GM15510 (cell line): ENCODE measurements around the gene FBN2.

Source experiments
- POLR2A ChIP-seq: IDR thresholded peaks from 3 replicates; pipeline ENCODE4 v1.6.1; 2011; ENCODE audit warnings: borderline replicate concordance; ENCODE audit not compliant: insufficient read length; ENCODE audit errors: extremely low read depth

The FBN2 gene

DNA sequence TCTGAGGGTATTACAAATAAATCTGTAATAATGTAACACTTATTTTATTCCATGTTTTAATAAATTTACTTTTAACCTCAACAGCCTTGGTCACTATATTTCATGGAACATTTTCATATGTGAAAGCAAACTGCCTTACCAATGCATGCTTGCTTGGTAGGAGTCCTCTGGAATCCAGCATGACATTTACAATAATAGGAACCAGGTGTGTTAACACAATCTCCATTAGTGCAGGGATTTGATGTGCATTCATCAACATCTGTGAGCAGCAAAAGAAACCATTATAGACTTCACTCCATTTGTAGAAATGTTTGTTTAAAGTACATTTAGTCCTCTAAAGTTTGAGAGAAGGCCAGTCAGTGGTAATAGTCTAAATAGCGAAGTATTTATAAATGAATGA lies 159.4 kb downstream of the FBN2 start:
- no peak for TF ChIP-seq POLR2A

DNA sequence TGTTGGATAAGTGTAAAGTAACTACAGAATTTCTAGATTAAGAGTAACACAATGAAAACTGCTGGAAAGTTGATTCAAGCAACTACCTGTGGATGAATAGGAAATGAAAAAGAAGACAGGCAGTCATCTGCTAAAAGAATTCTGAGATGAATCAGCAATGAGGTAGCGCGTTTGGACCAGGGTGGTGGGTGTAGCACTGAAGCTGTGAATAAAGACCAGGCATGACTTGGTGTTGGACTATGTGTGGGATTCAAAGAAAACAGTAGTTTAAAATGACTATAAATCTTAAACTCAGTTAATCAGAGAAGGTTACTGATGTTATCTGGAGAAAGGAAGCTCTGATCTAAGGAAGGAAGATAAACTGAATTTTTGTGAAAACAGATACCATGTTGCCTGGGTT lies 159.8 kb downstream of the FBN2 start:
- TF ChIP-seq POLR2A = no peak

DNA sequence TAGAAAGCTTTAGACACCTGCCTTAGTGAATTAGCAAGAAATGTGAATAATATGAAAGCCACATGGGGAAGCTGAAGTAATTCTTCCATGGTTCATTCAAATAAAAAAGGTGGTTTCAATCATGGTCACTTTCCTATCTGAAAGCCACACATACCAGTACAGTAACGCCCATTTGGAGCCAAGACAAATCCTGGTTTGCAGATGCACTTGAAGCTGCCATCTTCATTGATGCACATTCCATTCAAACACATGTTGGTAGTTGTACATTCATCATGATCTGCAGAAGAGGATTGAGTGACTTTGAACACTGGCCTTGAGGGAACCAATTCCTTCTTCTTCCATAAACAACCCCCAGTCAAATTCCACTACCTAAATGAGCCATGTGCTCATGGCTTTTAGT lies 161.5 kb downstream of the FBN2 start:
- TF ChIP-seq POLR2A = no peak

DNA sequence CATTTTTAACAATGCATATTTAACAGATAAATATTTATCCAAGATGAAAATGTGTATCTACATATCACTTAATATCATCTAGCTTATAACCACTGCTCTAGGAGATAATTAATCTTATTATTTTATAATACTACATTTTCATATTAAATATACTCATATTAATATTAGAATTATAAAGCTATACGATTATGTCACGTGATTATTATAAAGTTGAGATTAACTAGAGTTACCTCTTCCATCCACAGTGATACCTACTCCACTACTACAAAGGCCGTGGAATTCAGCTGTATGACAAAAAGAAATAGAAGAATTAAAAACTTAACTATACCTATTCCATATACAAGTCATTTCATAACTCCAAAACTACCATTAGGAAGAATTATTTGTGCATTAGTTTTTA lies 171.9 kb downstream of the FBN2 start:
- TF ChIP-seq POLR2A = no peak

DNA sequence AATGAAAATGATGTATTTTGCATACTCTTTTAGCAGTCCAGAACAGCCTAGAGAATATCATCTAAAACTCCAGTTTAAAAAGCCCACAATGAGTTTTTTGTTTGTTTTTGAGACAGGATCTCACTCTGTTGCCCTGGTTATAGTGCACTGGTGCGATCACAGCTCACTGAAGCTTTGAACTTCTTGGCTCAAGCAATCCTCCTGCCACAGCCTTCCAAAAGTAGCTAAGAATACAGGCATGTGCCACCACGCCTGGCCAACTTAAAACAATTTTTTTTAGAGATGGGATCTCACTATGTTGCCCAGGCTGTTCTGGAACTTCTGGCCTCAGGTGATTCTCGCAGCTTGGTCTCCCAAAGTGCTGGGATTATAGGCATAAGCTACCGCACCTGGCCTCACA lies 175.7 kb downstream of the FBN2 start:
- no peak for TF ChIP-seq POLR2A

- TF ChIP-seq POLR2A = no peak
These were observed 179.2 kb downstream of the FBN2 start for GRCh38 chr5:128358826-128359225.

DNA sequence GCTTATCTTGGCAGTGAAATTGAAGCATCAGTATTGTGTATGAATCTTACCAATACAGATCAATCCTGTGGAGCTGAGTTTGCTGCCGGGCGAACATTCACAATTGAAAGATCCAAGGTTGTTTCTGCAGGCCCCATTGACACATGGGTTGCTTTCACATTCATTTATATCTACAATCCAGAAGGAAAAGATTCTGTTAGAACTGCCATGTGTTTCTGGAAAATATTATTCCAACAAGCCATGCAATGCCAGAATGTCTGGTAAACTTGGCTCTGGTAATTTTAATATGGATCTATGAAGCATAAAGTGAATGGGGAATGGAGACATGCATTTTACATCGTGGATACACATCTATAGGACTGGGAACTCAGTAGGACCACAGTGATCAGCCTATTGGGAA lies 180.8 kb downstream of the FBN2 start:
- TF ChIP-seq POLR2A = no peak

DNA sequence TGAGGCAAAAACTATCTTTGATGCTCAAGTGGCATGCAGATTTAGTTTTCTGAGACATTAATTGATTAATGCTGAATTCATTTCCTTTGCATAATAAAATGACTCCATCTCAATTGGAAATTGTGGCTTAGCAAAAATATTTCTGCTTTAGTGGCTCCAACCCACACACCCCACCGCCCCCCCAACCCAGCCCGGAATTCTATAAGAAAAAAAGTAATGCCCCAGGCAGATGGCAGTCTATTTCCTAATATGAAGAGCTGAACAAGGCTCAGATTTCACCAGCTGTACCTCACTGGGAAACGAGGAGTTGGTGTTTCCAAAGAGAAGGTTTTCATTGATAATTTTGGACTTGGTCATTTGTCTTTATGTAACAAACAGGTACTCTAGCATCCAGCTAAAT lies 182.1 kb downstream of the FBN2 start:
- no peak for TF ChIP-seq POLR2A

- no peak for TF ChIP-seq POLR2A
These were observed 184.5 kb downstream of the FBN2 start for GRCh38 chr5:128353441-128354107.

- no peak for TF ChIP-seq POLR2A
These were observed 187.3 kb downstream of the FBN2 start for GRCh38 chr5:128350705-128351104.

- TF ChIP-seq POLR2A = no peak
These were observed 188.8 kb downstream of the FBN2 start for GRCh38 chr5:128349044-128349858.

DNA sequence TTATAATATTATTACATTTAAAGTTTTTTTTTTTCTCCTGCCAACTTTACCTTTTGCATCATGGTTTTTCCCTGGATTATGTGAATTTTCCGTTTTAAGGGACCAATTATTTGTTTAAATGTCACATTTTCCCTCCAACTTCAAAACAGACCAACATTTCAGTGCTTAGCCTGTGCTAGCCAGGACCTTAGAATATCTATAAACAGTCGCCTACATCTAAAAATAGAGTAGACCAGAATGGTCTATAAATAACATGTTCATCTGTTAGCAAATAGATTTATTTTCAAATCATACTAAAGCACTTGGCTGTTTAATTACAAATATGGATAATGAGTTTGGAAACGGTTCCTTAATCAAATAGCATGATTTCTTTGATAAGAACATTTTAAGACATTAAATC lies 192.0 kb downstream of the FBN2 start:
- no peak for TF ChIP-seq POLR2A

DNA sequence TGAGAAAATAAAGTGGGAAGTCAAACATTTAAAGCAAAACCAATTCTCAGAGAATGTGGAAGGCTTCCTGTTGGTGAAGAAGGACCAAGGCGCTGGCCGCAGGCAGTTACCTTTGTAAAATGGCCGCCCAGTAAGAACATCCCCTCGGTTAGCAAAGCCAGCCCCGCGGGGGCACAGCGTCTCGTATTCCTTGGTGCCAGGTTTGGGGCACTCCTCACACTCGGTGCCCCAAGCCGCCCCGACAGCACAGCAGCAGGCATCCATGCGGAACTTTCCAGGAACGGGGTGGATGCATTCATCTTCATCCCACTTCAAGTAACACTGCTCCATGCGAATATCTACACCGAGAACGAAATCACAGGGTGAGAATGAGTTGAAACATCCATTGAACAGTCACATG lies 192.8 kb downstream of the FBN2 start:
- TF ChIP-seq POLR2A = no peak

- TF ChIP-seq POLR2A = no peak
These were observed 194.9 kb downstream of the FBN2 start for GRCh38 chr5:128343168-128343567.

- TF ChIP-seq POLR2A = no peak
These were observed 197.0 kb downstream of the FBN2 start for GRCh38 chr5:128341056-128341455.

GRCh38 chr5:128340648-128341047 lies 197.4 kb downstream of the FBN2 start:
- TF ChIP-seq POLR2A = no peak
